ENCODE measurements around the gene TNP2. TPM values are rescaled to one million over a fixed set of nuclear protein-coding genes. Genes with fewer than 3 reads are reported as not detected.
A peak's percentile ranks its signal among the peaks of the same experiment; 100 is the strongest.

TNP2 gene
- total RNA-seq, 5 donors from 2014 or later (not counting 1 experiment from before 2014, with no cell fraction given) = not detected

DNA sequence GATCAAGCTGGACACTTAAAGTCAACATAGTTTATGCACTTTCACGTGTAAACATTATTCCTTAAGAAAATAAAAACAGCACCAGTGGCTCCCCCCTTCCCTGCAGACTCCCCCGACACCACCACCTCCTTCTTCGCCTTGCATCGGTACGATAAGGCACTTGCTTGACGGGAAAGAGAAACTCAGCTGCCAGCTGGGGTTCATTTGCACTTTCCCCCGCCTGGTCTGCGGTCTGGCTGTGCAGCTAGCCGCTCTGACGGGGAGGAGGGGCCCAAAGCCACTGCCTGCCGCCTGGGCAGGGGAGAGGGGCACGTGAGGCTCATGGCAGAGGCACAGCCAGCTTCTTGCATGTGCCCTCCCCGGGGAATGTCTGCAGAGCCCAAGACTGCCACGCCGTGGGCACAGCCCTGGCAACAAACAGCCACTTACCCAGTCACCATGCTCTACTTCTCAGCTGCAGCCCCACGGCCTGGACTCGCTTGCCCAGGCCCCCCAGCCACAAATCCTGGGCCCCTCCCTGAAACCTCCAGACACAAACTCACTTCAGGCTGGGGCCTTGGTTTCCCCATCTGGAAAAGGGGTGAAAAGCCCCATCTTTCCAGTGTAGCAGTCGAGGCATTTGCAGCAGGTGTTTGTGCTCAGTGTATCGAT lies 28.5 kb upstream of the TNP2 start:
- DNase-seq (peak; percentile 35 to 77 (median 62)), ATAC-seq (replicated peaks in 1 of 4) (peak; percentile 89 to 94 (median 92))
- peak overlapping the region; percentile 24 to 55 for H3K4me3 ChIP-seq (ENCODE audit: control insufficient read depth in 1 of 2, extremely low read depth in 1 of 2, low read length in 1 of 2)
- Mint-ChIP-seq H3K4me3 (peak overlapping the region; percentile 58 to 75 (median 72)), H3K9me3 (no peaks in the 10 kb centered on the region), H3K4me1 (peaks cover 27 to 41% (median 30%) of the 10 kb centered on the region in 3 donors), H3K27me3 (no peaks in the 10 kb centered on the region), H3K36me3 (no peaks in the 10 kb centered on the region), H3K27ac (peak overlapping the region; percentile 52 to 83)
- H3K36me3 ChIP-seq (ENCODE audit: control insufficient read depth in 2 of 2, extremely low read depth in 1 of 2, insufficient read depth in 1 of 2, low read length in 1 of 2) = no peaks in the 10 kb centered on the region
- H3K4me1 ChIP-seq (ENCODE audit: control insufficient read depth in 1 of 2, extremely low read depth in 1 of 2, insufficient read depth in 2 of 2, low read length in 2 of 2) = peaks cover 27 to 32% of the 10 kb centered on the region in 2 experiments
- ChIA-PET CTCF (interaction anchor here (0.6 to 0.8 kb wide), 3 partner anchors 44 to 195 kb away, joined by 3 to 4 read pairs (median 3); no protein-coding TSS in a partner anchor), POLR2A (interaction anchor here in 1 of 2 donors (0.5 kb wide), 1 partner anchor 340 kb away, joined by 4 read pairs; no protein-coding TSS in a partner anchor)
- H3K27ac ChIP-seq (ENCODE audit: low read length) = no peak overlapping the region
- H3K27me3 ChIP-seq (replicated peaks in 1 of 2; ENCODE audit: control insufficient read depth in 2 of 2, extremely low read depth in 1 of 2, insufficient read depth in 2 of 2, low read length in 1 of 2) = peaks cover 0 to 16% of the 10 kb centered on the region in 2 experiments
- 4% methylated on average over 17 of the region's 19 CpGs for WGBS (ENCODE audit: insufficient coverage)
- no peaks in the 10 kb centered on the region for H3K9me3 ChIP-seq

DNA sequence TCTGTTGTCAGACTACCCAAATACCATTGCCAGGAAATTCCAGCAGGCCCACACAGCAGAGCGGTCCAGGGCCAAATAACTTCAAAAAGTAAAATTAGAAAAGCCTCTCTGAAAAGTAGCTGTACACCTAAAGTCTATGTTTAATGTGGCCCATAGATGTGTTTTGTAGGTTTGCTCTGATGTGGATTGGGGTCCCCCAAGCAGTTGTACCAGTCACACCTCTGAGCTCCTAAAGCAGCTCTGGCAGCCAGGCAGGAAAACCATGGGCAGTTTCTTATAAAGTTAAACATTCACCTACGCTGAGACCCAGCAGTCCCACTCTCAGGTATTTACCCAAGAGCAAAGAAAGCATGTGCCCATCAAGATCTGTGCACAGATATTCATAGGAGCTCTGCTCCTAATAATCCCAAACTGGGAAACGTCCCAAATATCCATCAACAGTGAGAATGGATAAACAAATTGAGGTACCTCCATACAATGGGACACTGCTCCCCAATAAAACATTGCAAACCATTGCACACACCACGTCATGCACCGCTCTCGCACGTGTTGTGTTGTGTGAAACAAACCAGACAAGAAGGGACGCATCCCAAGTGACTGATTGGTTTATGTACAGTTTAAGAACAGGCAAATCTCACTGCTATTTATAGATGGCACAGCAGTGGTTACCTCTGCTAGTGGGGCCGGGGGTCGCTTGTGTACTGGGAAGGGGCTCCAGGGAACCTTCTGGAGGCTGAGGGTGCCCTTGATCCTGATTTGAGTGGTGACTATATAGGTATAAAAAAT lies 27.8 kb upstream of the TNP2 start:
- H3K27ac ChIP-seq (ENCODE audit: low read length) = no peak overlapping the region
- peaks cover 0 to 17% of the 10 kb centered on the region in 2 experiments for H3K27me3 ChIP-seq (replicated peaks in 1 of 2; ENCODE audit: control insufficient read depth in 2 of 2, extremely low read depth in 1 of 2, insufficient read depth in 2 of 2, low read length in 1 of 2)
- no peaks in the 10 kb centered on the region for H3K36me3 ChIP-seq (ENCODE audit: control insufficient read depth in 2 of 2, extremely low read depth in 1 of 2, insufficient read depth in 1 of 2, low read length in 1 of 2)
- H3K4me1 ChIP-seq (ENCODE audit: control insufficient read depth in 1 of 2, extremely low read depth in 1 of 2, insufficient read depth in 2 of 2, low read length in 2 of 2) = peaks cover 27 to 32% of the 10 kb centered on the region in 2 experiments
- WGBS (ENCODE audit: insufficient coverage) = no CpG with 5 or more reads among the region's 10 CpGs
- Mint-ChIP-seq H3K9me3 (no peaks in the 10 kb centered on the region), H3K4me3 (peak overlapping the region; percentile 58 to 75 (median 72)), H3K4me1 (peaks cover 27 to 41% (median 30%) of the 10 kb centered on the region in 3 donors), H3K27me3 (no peaks in the 10 kb centered on the region), H3K36me3 (no peaks in the 10 kb centered on the region), H3K27ac (peak overlapping the region; percentile 52 to 83)
- H3K4me3 ChIP-seq (ENCODE audit: control insufficient read depth in 1 of 2, extremely low read depth in 1 of 2, low read length in 1 of 2) = peak overlapping the region; percentile 24 to 55
- ChIA-PET POLR2A (interaction anchor here in 1 of 2 donors (0.5 kb wide), 1 partner anchor 339 kb away, joined by 4 read pairs; no protein-coding TSS in a partner anchor), CTCF (interaction anchor here (0.6 to 0.8 kb wide), 3 partner anchors 179 to 328 kb away, joined by 3 to 5 read pairs (median 3); no protein-coding TSS in a partner anchor)
- peak in 1 of 35 experiments; percentile 19 for DNase-seq
- ATAC-seq (replicated peaks in 1 of 4) = peak in 1 of 4 experiments; percentile 9
- H3K9me3 ChIP-seq = no peaks in the 10 kb centered on the region

DNA sequence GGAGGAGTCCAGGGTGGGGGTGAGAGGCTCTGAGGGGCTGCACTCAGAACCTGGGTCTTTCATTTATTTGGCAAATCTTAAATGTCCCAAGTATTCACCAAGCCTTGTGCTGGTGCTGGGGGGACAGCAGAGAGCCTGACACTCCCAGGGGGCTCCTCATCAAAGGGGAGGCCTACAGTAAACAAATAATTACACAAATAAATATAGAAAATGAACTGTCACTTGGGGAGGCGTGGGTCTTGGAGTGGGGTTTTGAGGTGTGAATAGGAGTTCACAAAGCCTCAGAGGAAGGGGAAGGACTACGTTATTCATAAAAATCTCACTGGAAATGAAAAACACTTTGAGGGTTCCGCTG lies 27.2 kb upstream of the TNP2 start:
- no peaks in the 10 kb centered on the region for H3K36me3 Mint-ChIP-seq
- H3K27me3 Mint-ChIP-seq = no peaks in the 10 kb centered on the region
- peaks cover 0 to 19% of the 10 kb centered on the region in 2 experiments for H3K27me3 ChIP-seq (replicated peaks in 1 of 2; ENCODE audit: control insufficient read depth in 2 of 2, extremely low read depth in 1 of 2, insufficient read depth in 2 of 2, low read length in 1 of 2)
- ChIA-PET CTCF (interaction anchor here in 1 of 2 donors (0.6 kb wide), 1 partner anchor 328 kb away, joined by 5 read pairs; no protein-coding TSS in a partner anchor), POLR2A (no interaction called here)
- no peak for DNase-seq
- H3K9me3 ChIP-seq = no peaks in the 10 kb centered on the region
- H3K4me1 ChIP-seq (ENCODE audit: control insufficient read depth in 1 of 2, extremely low read depth in 1 of 2, insufficient read depth in 2 of 2, low read length in 2 of 2) = peaks cover 27 to 32% of the 10 kb centered on the region in 2 experiments
- H3K4me3 ChIP-seq (ENCODE audit: control insufficient read depth in 1 of 2, extremely low read depth in 1 of 2, low read length in 1 of 2) = no peak overlapping the region
- H3K27ac ChIP-seq (ENCODE audit: low read length) = no peak overlapping the region
- H3K4me1 Mint-ChIP-seq = peaks cover 27 to 41% (median 30%) of the 10 kb centered on the region in 3 donors
- no CpG with 5 or more reads among the region's 3 CpGs for WGBS (ENCODE audit: insufficient coverage)
- no peaks in the 10 kb centered on the region for H3K9me3 Mint-ChIP-seq
- no peaks in the 10 kb centered on the region for H3K36me3 ChIP-seq (ENCODE audit: control insufficient read depth in 2 of 2, extremely low read depth in 1 of 2, insufficient read depth in 1 of 2, low read length in 1 of 2)
- peak overlapping the region in 1 of 3 donors; percentile 10 for H3K4me3 Mint-ChIP-seq
- ATAC-seq (replicated peaks in 1 of 4) = no peak
- H3K27ac Mint-ChIP-seq = no peak overlapping the region

DNA sequence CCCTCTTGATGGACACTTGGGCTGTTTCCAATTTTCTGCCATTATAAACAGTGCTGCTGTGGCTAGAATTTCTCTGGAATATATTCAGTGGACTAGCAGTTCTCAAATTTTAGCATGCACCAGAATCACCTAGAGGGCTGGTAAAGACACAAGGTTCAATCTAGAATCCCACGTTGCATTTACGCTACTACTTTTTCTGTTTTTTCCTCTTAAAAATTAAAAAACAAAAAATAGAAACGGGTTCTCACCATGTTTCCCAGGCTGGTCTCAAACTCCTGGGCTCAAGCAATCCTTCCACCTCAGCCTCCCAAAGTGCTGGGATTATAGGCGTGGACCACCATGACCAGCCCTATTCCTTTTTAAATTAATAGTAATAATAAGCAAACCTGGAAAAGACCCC lies 26.5 kb upstream of the TNP2 start:
- 100% methylated on average over 1 of the region's 4 CpGs for WGBS (ENCODE audit: insufficient coverage)
- CTCF ChIA-PET = no interaction called here
- H3K9me3 ChIP-seq = no peaks in the 10 kb centered on the region
- no peak overlapping the region for H3K27ac ChIP-seq (ENCODE audit: low read length)
- Mint-ChIP-seq H3K4me3 (no peak overlapping the region), H3K27me3 (no peaks in the 10 kb centered on the region), H3K9me3 (no peaks in the 10 kb centered on the region), H3K4me1 (peaks cover 27 to 41% (median 30%) of the 10 kb centered on the region in 3 donors), H3K36me3 (no peaks in the 10 kb centered on the region), H3K27ac (no peak overlapping the region)
- peaks cover 27 to 32% of the 10 kb centered on the region in 2 experiments for H3K4me1 ChIP-seq (ENCODE audit: control insufficient read depth in 1 of 2, extremely low read depth in 1 of 2, insufficient read depth in 2 of 2, low read length in 2 of 2)
- no peaks in the 10 kb centered on the region for H3K36me3 ChIP-seq (ENCODE audit: control insufficient read depth in 2 of 2, extremely low read depth in 1 of 2, insufficient read depth in 1 of 2, low read length in 1 of 2)
- H3K4me3 ChIP-seq (ENCODE audit: control insufficient read depth in 1 of 2, extremely low read depth in 1 of 2, low read length in 1 of 2) = no peak overlapping the region
- POLR2A ChIA-PET = no interaction called here
- DNase-seq (no peak), ATAC-seq (replicated peaks in 1 of 4) (no peak)
- peaks cover 0 to 20% of the 10 kb centered on the region in 2 experiments for H3K27me3 ChIP-seq (replicated peaks in 1 of 2; ENCODE audit: control insufficient read depth in 2 of 2, extremely low read depth in 1 of 2, insufficient read depth in 2 of 2, low read length in 1 of 2)

DNA sequence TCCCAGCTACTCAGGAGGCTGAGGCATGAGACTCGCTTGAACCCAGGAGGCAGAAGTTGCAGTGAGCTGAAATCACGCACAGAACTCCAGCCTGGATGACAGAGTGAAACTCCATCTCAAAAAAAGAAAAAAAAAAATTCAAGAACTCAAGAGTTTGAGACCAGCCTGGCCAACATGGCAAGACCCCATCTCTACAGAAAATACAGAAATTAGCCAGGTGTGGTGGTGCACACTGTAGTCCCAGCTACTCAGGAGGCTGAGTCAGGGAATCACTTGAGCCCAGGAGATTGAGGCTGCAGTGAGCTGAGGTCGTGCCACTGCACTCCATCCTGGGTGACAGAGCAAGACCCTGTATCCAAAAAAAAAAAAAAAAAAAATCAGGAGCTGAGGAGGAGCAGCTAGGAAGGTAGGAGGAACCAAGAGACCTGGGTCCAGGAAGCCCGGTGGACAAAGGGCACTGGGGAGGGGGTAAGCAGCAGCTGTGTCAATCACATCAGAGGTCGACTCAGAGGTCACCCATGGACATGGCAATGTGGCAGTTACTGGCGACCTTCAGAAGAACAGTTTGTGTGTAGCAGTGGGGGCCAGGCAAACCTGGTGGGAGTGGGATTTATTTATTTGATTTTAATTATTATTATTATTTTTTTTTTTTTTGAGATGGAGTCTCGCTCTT lies 23.1 kb upstream of the TNP2 start:
- Histone ChIP-seq H3K4me3 (ENCODE audit: control insufficient read depth in 1 of 2, extremely low read depth in 1 of 2, low read length in 1 of 2) (no peak overlapping the region), H3K9me3 (no peaks in the 10 kb centered on the region), H3K27ac (ENCODE audit: low read length) (no peak overlapping the region), H3K4me1 (ENCODE audit: control insufficient read depth in 1 of 2, extremely low read depth in 1 of 2, insufficient read depth in 2 of 2, low read length in 2 of 2) (peaks cover 12 to 13% of the 10 kb centered on the region in 2 experiments), H3K36me3 (ENCODE audit: control insufficient read depth in 2 of 2, extremely low read depth in 1 of 2, insufficient read depth in 1 of 2, low read length in 1 of 2) (no peaks in the 10 kb centered on the region), H3K27me3 (replicated peaks in 1 of 2; ENCODE audit: control insufficient read depth in 2 of 2, extremely low read depth in 1 of 2, insufficient read depth in 2 of 2, low read length in 1 of 2) (peaks cover 0 to 28% of the 10 kb centered on the region in 2 experiments)
- CTCF ChIA-PET = interaction anchor here (0.6 to 0.7 kb wide), 4 partner anchors 80 to 665 kb away, joined by 3 read pairs; no protein-coding TSS in a partner anchor
- Mint-ChIP-seq H3K27ac (no peak overlapping the region), H3K4me3 (no peak overlapping the region), H3K9me3 (no peaks in the 10 kb centered on the region), H3K36me3 (no peaks in the 10 kb centered on the region), H3K27me3 (no peaks in the 10 kb centered on the region), H3K4me1 (peaks cover 9 to 19% (median 10%) of the 10 kb centered on the region in 3 donors)
- ATAC-seq (replicated peaks in 1 of 4) (no peak), DNase-seq (no peak)
- 94% methylated on average over 2 of the region's 7 CpGs for WGBS (ENCODE audit: insufficient coverage)
- POLR2A ChIA-PET = interaction anchor here in 1 of 2 donors (0.6 kb wide), 1 partner anchor 351 kb away, joined by 3 read pairs; no protein-coding TSS in a partner anchor

Measured in T-cell (primary cell).